Activated B cell treated with CpG ODN at 0.5 μM for 24 hours (primary cell): ENCODE results near the gene GTF2H4. TPM values are rescaled to one million over a fixed set of nuclear protein-coding genes. Genes with fewer than 3 reads are reported as not detected.

ENCODE experiments used
- total RNA-seq: library from RNA; stranded (reverse); gene quantifications from 2 replicates; pipeline ENCODE4 v1.2.3, GENCODE V29; 2022

Gene GTF2H4
- total RNA-seq, 1 donor from 2014 or later = 42.3 TPM

Other genes starting within 250 kb of the GTF2H4 start
- gene DHX16, start 235.2 kb upstream of the GTF2H4 start, total RNA-seq = 42.3 and 50.4 TPM in 2 replicates
- gene PPP1R18, start 221.6 kb upstream of the GTF2H4 start, total RNA-seq = 96.8 and 104 TPM in 2 replicates
- 17.4 and 17.8 TPM in 2 replicates for gene NRM, start 217.2 kb upstream of the GTF2H4 start, total RNA-seq
- gene MDC1, start 190.9 kb upstream of the GTF2H4 start, total RNA-seq = 62.4 and 65.6 TPM in 2 replicates
- 700 and 725 TPM in 2 replicates for gene TUBB, start 187.9 kb upstream of the GTF2H4 start, total RNA-seq
- 49.1 and 52.0 TPM in 2 replicates for gene FLOT1, start 165.5 kb upstream of the GTF2H4 start, total RNA-seq
- gene IER3, start 163.7 kb upstream of the GTF2H4 start, total RNA-seq = 3.0 and 3.3 TPM in 2 replicates
- gene DDR1, start 23.7 kb upstream of the GTF2H4 start, total RNA-seq = 16.8 and 18.7 TPM in 2 replicates
- 39.4 and 47.8 TPM in 2 replicates for gene VARS2, start 6.0 kb downstream of the GTF2H4 start, total RNA-seq
- gene SFTA2, start 24.0 kb downstream of the GTF2H4 start, total RNA-seq = not detected in 2 replicates
- gene MUCL3, start 32.8 kb downstream of the GTF2H4 start, total RNA-seq = not detected in 2 replicates
- gene MUC21, start 75.5 kb downstream of the GTF2H4 start, total RNA-seq = not detected in 2 replicates
- gene MUC22, start 102.3 kb downstream of the GTF2H4 start, total RNA-seq = not detected in 2 replicates
- gene C6orf15, start 204.4 kb downstream of the GTF2H4 start, total RNA-seq = not detected in 2 replicates
- gene PSORS1C1, start 206.6 kb downstream of the GTF2H4 start, total RNA-seq = 0.49 and 0.93 TPM in 2 replicates
- gene CDSN, start 212.2 kb downstream of the GTF2H4 start, total RNA-seq = not detected in 2 replicates
- gene PSORS1C2, start 230.9 kb downstream of the GTF2H4 start, total RNA-seq = not detected in 2 replicates
- 32.3 and 37.6 TPM in 2 replicates for gene CCHCR1, start 249.6 kb downstream of the GTF2H4 start, total RNA-seq